OCI-LY7 (cell line): ENCODE measurements around the gene SLC16A8.

Source experiments
- CTCF ChIP-seq: fragments of 200-600 bp; sonication (generic); conservative IDR thresholded peaks from 2 replicates; pipeline ENCODE4 v1.5.1; 2014; ENCODE audit warnings: mild to moderate bottlenecking, antibody characterized with exemption, low read length, moderate library complexity, mixed read lengths
- EZH2phosphoT487 ChIP-seq: fragments of 200-600 bp; sonication (generic); IDR thresholded peaks from 2 replicates; pipeline ENCODE4 v1.6.1; 2018; ENCODE audit warnings: low read depth, borderline replicate concordance, mild to moderate bottlenecking, mixed run types, antibody characterized with exemption, low read length, moderate library complexity, mixed read lengths

DNA sequence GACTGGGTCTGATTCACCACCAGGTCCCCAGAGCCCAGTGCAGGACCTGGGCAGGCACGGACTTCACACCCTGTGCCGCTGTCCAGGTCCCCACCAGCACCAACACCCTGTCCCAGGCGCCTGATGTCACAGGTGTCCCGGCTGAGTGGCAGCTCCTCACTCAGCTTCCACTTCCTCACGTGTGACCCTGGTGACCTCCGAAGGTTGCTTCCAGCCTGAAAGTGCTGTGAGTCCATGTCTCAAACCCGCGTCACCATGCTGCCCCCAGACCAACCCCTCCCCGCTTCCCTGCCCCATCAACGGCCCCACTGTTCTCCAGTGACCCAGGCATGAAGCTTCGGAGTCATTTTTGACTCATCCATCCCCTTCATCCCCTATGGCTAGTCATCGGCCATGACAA lies 52.5 kb downstream of the SLC16A8 start:
- TF ChIP-seq CTCF (no peak), EZH2phosphoT487 (no peak)
